HL-60/S4 treated with phorbol 12-myristate 13-acetate at 8.2 ng/mL for 4 days and 3 days (cell line): ENCODE measurements around the gene TMEM134.
"Not testable (repeated sequence)": the region's sequence is repeated elsewhere in the genome, so short reads cannot be mapped to it uniquely, and the experiment has no call there.

Source experiments
- in situ Hi-C: fragments of 300-500 bp; cut with MboI; formaldehyde crosslinking; loops from 2 replicates; pipeline ENCODE4 v1.15.0; 2022; ENCODE audit warnings: low sequenced_read_pairs

Gene TMEM134

GRCh38 chr11:67486481-67487195 is 17.6 kb upstream of the TMEM134 start:
- in situ Hi-C loops = no loop called here

DNA sequence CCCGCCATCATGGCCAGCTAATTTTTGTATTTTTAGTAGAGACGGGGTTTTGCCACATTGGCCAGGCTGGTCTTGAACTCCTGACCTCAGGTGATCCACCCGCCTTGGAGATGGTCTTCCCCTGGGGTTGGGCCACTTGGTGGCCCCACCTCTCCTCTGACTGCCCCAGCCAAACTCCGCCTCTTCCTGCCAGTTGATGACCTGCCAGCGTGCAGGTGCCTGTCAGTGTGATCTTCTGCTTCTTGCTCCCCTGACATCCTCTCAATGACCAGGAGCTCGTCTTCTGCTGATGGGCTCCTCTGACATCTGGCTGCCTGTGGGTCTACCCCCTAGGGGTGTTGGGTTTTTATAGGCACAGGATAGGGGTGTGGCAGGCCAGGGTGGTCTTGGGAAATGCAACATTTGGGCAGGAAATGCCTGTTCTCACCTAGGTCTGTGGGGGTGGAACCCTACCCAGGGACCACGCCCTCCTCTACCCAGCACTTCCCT is 16.9 kb upstream of the TMEM134 start:
- in situ Hi-C loops = not testable (repeated sequence)

- in situ Hi-C loops = no loop called here
Measured at GRCh38 chr11:67484847-67485311, 15.8 kb upstream of the TMEM134 start.

GRCh38 chr11:67483831-67484665 is 15.0 kb upstream of the TMEM134 start:
- in situ Hi-C loops = no loop called here

DNA sequence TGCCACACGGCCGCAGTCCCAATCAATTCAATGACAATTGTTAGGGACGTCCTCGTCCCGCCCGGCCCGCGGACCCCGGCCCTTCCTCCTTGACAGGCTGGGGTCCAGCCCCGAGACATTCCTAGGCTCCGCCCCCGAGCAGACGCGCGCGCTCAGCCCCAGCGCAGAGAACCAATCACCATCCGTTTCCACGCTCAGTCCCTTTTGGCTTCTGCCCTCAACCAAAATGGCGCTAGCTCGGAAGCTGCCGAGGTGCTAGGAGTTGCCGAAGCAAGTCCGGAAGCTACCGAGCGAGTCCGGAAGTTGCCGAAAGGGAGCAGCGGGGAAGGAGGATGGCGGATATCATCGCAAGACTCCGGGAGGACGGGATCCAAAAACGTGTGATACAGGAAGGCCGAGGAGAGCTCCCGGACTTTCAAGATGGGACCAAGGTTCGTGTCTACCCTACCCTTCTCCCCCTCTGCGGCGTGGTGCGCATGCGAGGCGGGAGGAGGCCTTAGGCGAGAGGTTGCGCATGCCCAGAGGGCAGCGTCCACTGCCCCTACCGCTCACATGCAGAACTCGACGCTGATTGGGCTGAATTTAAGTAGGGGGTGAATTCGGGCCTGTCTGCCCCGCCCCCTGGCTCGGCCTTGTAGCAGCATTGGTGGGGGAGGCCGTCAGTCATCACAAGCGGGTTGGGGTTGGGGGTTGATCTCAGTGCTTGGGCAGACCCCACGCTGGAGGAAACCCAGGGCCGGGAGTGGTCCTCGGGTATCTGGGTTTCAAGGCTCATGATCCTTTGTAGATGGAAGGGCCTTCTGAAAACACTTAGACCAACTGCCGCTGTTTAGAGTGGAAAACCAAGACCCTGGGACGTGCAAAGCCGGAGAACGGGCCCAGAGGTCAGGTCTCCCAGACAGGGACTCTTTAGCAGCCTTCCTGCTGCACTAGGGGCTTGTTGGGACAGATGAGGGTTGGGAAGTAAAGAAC is 14.1 kb upstream of the TMEM134 start, which contains the start of gene AIP:
AIP (plus strand) TSS at position 200 of the 972 bp plus-strand sequence; CDS start at position 333, 133 bp downstream.
- in situ Hi-C loops = no loop called here

DNA sequence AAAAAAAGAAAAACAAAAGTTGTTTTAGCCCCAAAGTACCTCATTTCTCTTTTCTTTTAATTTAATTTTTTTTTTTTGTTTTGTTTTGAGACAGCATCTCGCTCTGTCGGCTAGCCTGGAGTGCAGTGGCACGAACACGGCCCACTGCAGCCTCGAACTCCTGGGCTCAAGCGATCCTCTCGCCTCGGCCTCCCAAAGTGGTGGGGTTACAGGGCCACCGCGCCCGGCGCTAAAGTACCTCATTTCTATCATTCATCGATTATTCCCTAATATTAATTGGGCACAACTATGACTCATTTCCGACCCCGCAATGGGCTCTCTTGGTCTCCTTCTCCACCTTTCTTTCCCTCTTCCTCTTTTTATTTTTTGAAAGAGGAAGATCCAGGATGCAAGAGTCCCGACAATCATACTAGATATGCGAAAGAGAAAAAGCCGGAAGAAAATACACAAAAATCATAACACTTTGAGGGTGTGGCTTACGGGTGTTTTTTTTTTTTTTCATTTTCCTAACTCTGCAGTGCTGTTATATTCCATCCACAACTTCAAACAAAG is 13.3 kb upstream of the TMEM134 start:
- in situ Hi-C loops = no loop called here

DNA sequence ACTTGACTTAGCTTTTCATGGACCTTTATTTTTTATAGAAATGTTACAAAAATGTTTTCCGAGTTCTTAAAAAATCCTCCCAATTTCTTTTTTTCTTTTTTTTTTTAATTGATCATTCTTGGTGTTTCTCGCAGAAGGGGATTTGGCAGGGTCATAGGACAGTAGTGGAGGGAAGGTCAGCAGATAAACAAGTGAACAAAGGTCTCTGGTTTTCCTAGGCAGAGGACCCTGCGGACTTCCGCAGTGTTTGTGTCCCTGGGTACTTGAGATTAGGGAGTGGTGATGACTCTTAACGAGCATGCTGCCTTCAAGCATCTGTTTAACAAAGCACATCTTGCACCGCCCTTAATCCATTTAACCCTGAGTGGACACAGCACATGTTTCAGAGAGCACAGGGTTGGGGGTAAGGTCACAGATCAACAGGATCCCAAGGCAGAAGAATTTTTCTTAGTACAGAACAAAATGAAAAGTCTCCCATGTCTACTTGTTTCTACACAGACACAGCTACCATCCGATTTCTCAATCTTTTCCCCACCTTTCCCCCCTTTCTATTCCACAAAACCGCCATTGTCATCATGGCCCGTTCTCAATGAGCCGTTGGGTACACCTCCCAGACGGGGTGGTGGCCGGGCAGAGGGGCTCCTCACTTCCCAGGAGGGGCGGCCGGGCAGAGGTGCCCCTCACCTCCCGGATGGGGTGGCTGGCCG is 8.4 kb upstream of the TMEM134 start:
- in situ Hi-C loops = not testable (repeated sequence)

- in situ Hi-C loops = not testable (repeated sequence)
Measured at GRCh38 chr11:67476692-67477091, 7.6 kb upstream of the TMEM134 start.

DNA sequence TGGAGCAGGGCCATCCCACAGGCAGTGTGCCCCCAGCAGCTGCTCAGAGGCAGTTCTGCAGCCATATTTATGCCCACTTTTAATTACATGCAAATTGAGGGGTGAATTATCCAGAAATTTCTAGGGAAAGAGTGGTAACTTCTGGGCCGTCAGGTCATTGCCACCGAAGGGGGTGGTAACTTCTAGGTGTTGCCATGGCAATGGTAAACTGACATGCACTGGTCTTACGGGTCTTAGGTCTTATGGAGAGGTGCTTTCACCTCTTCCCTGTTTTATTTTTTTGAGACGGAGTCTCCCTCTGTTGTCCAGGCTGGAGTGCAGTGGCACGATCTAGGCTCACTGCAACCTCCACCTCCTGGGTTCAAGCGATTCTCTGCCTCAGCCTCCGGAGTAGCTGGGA is 3.8 kb upstream of the TMEM134 start:
- in situ Hi-C loops = no loop called here

GRCh38 chr11:67470337-67471002 is 1.4 kb upstream of the TMEM134 start:
- in situ Hi-C loops = no loop called here

DNA sequence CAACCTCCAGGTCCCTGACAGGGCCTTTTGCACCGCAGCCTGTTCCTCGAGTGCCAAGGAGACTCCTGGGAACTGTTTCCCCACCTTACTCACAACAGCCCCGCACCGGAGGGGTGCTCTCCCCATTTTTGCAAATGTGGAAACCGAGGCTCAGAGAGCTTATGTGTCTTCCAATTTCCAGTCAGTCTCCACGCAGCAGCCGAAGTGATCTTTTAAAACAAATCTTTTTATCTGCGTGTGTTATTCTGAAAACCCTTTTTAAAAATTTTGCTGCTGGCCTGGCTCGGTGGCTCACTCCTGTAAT is 409 bp upstream of the TMEM134 start:
- in situ Hi-C loops = no loop called here

GRCh38 chr11:67468456-67468758 is 644 bp downstream of the TMEM134 start:
- in situ Hi-C loops = no loop called here

DNA sequence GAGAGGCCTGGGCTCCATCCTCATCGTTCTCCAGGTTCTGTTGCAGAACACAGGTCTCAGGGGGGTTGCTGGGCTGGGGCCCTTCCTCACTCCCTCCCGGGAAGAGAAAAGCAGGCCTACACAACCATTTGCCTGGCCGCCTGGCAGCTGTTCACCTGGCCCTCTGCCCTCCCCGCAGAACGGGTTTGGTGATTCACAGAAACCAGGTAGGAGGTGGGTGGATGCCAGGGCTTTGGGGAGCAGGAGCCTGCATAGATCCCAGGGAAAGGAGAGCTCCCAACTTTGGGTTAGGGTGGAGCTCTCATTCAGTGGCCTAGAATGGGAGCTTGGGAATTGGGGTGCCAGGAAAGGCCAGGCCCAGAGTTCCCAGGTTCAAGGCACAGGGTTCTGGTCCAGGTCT is 995 bp downstream of the TMEM134 start:
- in situ Hi-C loops = no loop called here

- in situ Hi-C loops = no loop called here
Measured at GRCh38 chr11:67466962-67467771, 1.9 kb downstream of the TMEM134 start.

- in situ Hi-C loops = no loop called here
Measured at GRCh38 chr11:67466367-67466766, 2.7 kb downstream of the TMEM134 start.

DNA sequence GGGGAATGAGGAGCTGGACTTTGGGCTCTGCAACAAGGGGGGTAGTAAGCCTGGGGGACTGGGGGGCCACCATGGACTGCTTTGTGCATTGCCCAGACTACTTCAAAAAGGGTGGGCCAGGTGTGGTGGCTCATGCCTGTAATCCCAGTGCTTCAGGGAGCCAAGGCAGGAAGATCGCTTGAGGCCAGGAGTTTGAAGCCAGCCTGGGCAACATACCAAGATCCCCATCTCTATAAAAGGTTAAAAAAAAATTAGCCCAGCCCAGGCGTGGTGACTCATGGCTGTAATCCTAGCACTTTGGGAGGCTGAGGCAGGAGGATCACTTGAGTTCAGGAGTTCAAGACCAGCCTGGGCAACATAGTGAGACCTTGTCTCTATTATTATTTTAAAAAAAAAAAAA is 3.5 kb downstream of the TMEM134 start:
- in situ Hi-C loops = not testable (repeated sequence)

GRCh38 chr11:67465189-67465510 is 3.9 kb downstream of the TMEM134 start:
- in situ Hi-C loops = no loop called here

- in situ Hi-C loops = no loop called here
Measured at GRCh38 chr11:67464411-67465188, 4.5 kb downstream of the TMEM134 start.
